CD14-positive monocyte (primary cell): Measurements from ENCODE around the gene PRKN. TPM values are rescaled to one million over a fixed set of nuclear protein-coding genes. Genes with fewer than 3 reads are reported as not detected.

ENCODE experiments used
- DNase-seq, 3 donors: peaks; one replicate each; pipeline ENCODE4 v3.0.0-alpha.2; 2011 to 2022
- H2AFZ ChIP-seq: 2 replicates; pipeline ENCODE4 v1.6.0; 2012; ENCODE audit warnings: mild to moderate bottlenecking, low read depth, low read length, inconsistent platforms; ENCODE audit not compliant: insufficient read depth, poor library complexity, severe bottlenecking
- H3K27ac ChIP-seq, 2 donors: 1 replicate in 1 of 2; 2 replicates in 1 of 2; pipeline ENCODE4 v1.5.1; 2012 to 2013; ENCODE audit warnings: low read length in 2 of 2, control low read depth in 1 of 2, inconsistent platforms in 1 of 2, low read depth in 1 of 2, mild to moderate bottlenecking in 1 of 2
- H3K27me3 ChIP-seq, 2 donors: one replicate each; pipeline versions ENCODE4 v1.6.0 to v1.6.1; 2011 to 2013; ENCODE audit warnings: low read length in 2 of 2; ENCODE audit not compliant: control insufficient read depth in 2 of 2, insufficient read depth in 2 of 2
- H3K36me3 ChIP-seq, 2 donors: replicated peaks in 1 of 2; 1 replicate in 1 of 2; 2 replicates in 1 of 2; pipeline versions ENCODE4 v1.5.1 to v1.6.1; 2012 to 2013; ENCODE audit warnings: low read length in 2 of 2, control low read depth in 1 of 2, inconsistent platforms in 1 of 2, mild to moderate bottlenecking in 1 of 2; ENCODE audit not compliant: insufficient read depth in 2 of 2, control insufficient read depth in 1 of 2
- H3K4me1 ChIP-seq, 2 donors: 1 replicate in 1 of 2; 2 replicates in 1 of 2; pipeline versions ENCODE4 v1.5.1 to v1.6.1; 2012 to 2013; ENCODE audit warnings: low read length in 2 of 2, control low read depth in 1 of 2, inconsistent platforms in 1 of 2, mild to moderate bottlenecking in 1 of 2, moderate library complexity in 1 of 2; ENCODE audit not compliant: insufficient read depth in 2 of 2, control insufficient read depth in 1 of 2
- H3K4me2 ChIP-seq: replicated peaks from 2 replicates; pipeline ENCODE3; 2012; ENCODE audit warnings: low read length, moderate library complexity, mild to moderate bottlenecking; ENCODE audit not compliant: poor library complexity, severe bottlenecking; ENCODE audit errors: extremely low read depth
- H3K4me3 ChIP-seq, 3 experiments: fragments of 200-600 bp in 1 of 3; sonication (generic) in 1 of 3; replicated peaks in 1 of 3; 1 replicate in 2 of 3; 2 replicates in 1 of 3; pipeline ENCODE4 v1.5.1; 2011 to 2013; ENCODE audit warnings: low read length in 3 of 3, mild to moderate bottlenecking in 3 of 3, control low read depth in 2 of 3, low read depth in 2 of 3, inconsistent platforms in 1 of 3, moderate library complexity in 1 of 3
- H3K79me2 ChIP-seq: 2 replicates; pipeline ENCODE4 v1.6.0; 2012; ENCODE audit warnings: mild to moderate bottlenecking, control low read depth, inconsistent platforms, low read length, moderate library complexity; ENCODE audit not compliant: insufficient read depth
- H3K9ac ChIP-seq: 2 replicates; pipeline ENCODE4 v1.6.0; 2017; ENCODE audit warnings: low read length, mild to moderate bottlenecking; ENCODE audit not compliant: insufficient read depth, poor library complexity, severe bottlenecking
- H3K9me3 ChIP-seq, 2 donors: replicated peaks in 1 of 2; 1 replicate in 1 of 2; 2 replicates in 1 of 2; pipeline versions ENCODE4 v1.5.1 to v1.6.1; 2012 to 2013; ENCODE audit warnings: low read length in 2 of 2, control low read depth in 1 of 2; ENCODE audit not compliant: control insufficient read depth in 1 of 2, insufficient read depth in 1 of 2
- H4K20me1 ChIP-seq: 2 replicates; pipeline ENCODE4 v1.6.0; 2012; ENCODE audit warnings: mild to moderate bottlenecking, low read length, control low read depth, moderate library complexity; ENCODE audit not compliant: insufficient read depth
- H3K27ac Mint-ChIP-seq, 7 donors: one replicate each; pipeline ENCODE4 v1.8.0; 2020; ENCODE audit warnings: mild to moderate bottlenecking in 7 of 7, mixed read lengths in 7 of 7, moderate library complexity in 6 of 7, inconsistent platforms in 2 of 7
- H3K27me3 Mint-ChIP-seq, 3 donors: one replicate each; pipeline ENCODE4 v1.8.0; 2021 to 2022; ENCODE audit warnings: low read depth in 3 of 3, mild to moderate bottlenecking in 3 of 3, mixed read lengths in 3 of 3, moderate library complexity in 3 of 3, inconsistent platforms in 1 of 3
- H3K36me3 Mint-ChIP-seq, 2 donors: one replicate each; pipeline ENCODE4 v1.8.0; 2020; ENCODE audit warnings: mixed read lengths in 2 of 2, inconsistent platforms in 1 of 2, mild to moderate bottlenecking in 1 of 2
- H3K4me1 Mint-ChIP-seq: one replicate; pipeline ENCODE4 v1.8.0; 2020; ENCODE audit warnings: mild to moderate bottlenecking, mixed read lengths
- H3K4me3 Mint-ChIP-seq, 2 donors: one replicate each; pipeline ENCODE4 v1.8.0; 2020; ENCODE audit warnings: mild to moderate bottlenecking in 2 of 2, mixed read lengths in 2 of 2, moderate library complexity in 1 of 2
- H3K9me3 Mint-ChIP-seq, 7 donors: one replicate each; pipeline ENCODE4 v1.8.0; 2020 to 2022; ENCODE audit warnings: mixed read lengths in 7 of 7, mild to moderate bottlenecking in 6 of 7, moderate library complexity in 6 of 7, inconsistent platforms in 2 of 7
- CTCF ChIP-seq: fragments of 200-600 bp; IDR thresholded peaks from one replicate; pipeline ENCODE4 v1.8.0; 2022; ENCODE audit warnings: antibody characterized with exemption, mild to moderate bottlenecking
- WGBS: methylation state at CpG from one replicate; pipeline ENCODE4 v1.1.5; 2013; ENCODE audit warnings: missing lambda C conversion rate; ENCODE audit not compliant: insufficient coverage; 5-methylcytosine and 5-hydroxymethylcytosine counted together
- intact Hi-C, 2 donors: fragments of 100-400 bp; cut with micrococcal nuclease; formaldehyde crosslinking; loops; one replicate each; pipeline versions ENCODE4 v1.15.0 to v1.15.1; 2023
- polyA plus RNA-seq, 3 donors: library from polyadenylated mRNA; depleted of rRNA in 1 of 3; unstranded in 2 of 3; stranded (reverse) in 1 of 3; fragments of 300-500 nt in 2 of 3; fragments of >200 nt in 1 of 3; fragmentation: Illumina TruSeq in 2 of 3; gene quantifications; 1 replicate in 2 of 3; 2 replicates in 1 of 3; pipeline ENCODE4 v1.2.3, GENCODE V29; 2012 to 2021

The PRKN gene
- polyA plus RNA-seq, 3 donors: 0.19 to 0.21 TPM; not detected in 1

DNA sequence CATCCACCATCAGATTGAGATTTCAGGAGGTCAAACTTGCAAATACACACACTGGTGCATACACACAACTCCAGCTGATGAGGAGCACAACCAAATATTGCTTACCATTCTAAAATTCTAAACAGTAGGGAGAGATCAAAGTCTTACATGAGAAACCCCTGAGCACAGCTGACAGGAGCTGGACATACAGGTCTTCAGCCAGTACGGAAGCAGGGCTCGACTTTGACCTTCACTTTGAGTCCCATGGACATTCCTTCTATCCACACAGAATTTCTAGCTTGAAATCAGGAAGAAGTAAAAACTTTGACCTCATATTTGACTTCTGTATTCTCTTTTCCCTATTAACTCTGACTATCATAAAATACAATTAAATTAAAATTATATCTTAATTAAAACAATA lies 90.2 kb downstream of the PRKN start:
- H3K4me1 ChIP-seq: no peaks in the 10 kb centered on the region
- Mint-ChIP-seq H3K36me3 (no peaks in the 10 kb centered on the region), H3K4me3 (no peak overlapping the region), H3K27ac (no peak overlapping the region), H3K27me3 (no peaks in the 10 kb centered on the region), H3K4me1 (no peaks in the 10 kb centered on the region), H3K9me3 (peaks cover 0 to 9% (median 1%) of the 10 kb centered on the region in 7 donors)
- no peak overlapping the region for H3K27ac ChIP-seq
- TF ChIP-seq CTCF: no peak
- H3K27me3 ChIP-seq: no peaks in the 10 kb centered on the region
- peaks cover 0 to 4% of the 10 kb centered on the region in 2 donors for H3K9me3 ChIP-seq
- 94% methylated on average over 2 of the region's 2 CpGs for WGBS
- no peaks in the 10 kb centered on the region for H3K79me2 ChIP-seq
- H2AFZ ChIP-seq: no peak overlapping the region
- H3K9ac ChIP-seq: no peak overlapping the region
- no peak for DNase-seq
- intact Hi-C loops: no loop called here
- no peaks in the 10 kb centered on the region for H3K36me3 ChIP-seq
- no peak overlapping the region for H3K4me2 ChIP-seq
- H3K4me3 ChIP-seq: no peak overlapping the region
- H4K20me1 ChIP-seq: no peaks in the 10 kb centered on the region

GRCh38 chr6:162636167-162636566 lies 91.4 kb downstream of the PRKN start:
- Histone ChIP-seq H2AFZ (no peak overlapping the region), H3K9ac (no peak overlapping the region), H3K9me3 (peaks cover 0 to 4% of the 10 kb centered on the region in 2 donors), H3K4me1 (no peaks in the 10 kb centered on the region), H3K4me3 (no peak overlapping the region), H3K36me3 (no peaks in the 10 kb centered on the region), H3K79me2 (no peaks in the 10 kb centered on the region), H4K20me1 (no peaks in the 10 kb centered on the region), H3K27ac (no peak overlapping the region), H3K4me2 (no peak overlapping the region), H3K27me3 (no peaks in the 10 kb centered on the region)
- no peak for TF ChIP-seq CTCF
- no peaks in the 10 kb centered on the region for H3K36me3 Mint-ChIP-seq
- H3K27me3 Mint-ChIP-seq: no peaks in the 10 kb centered on the region
- no peak overlapping the region for H3K27ac Mint-ChIP-seq
- no peak overlapping the region for H3K4me3 Mint-ChIP-seq
- no peaks in the 10 kb centered on the region for H3K4me1 Mint-ChIP-seq
- DNase-seq: no peak
- intact Hi-C loops: no loop called here
- H3K9me3 Mint-ChIP-seq: peaks cover 0 to 10% (median 4%) of the 10 kb centered on the region in 7 donors
